Dendritic cell treated with granulocyte-macrophage colony-stimulating factor and Interleukin-4, amounts not matched to agents 40 ng/mL and 50 ng/mL, for 4 days (primary cell): ENCODE measurements around the gene DNAJC15.

ENCODE experiments used
- H3K27ac Mint-ChIP-seq: one replicate; pipeline ENCODE4 v1.8.0; 2022; ENCODE audit warnings: mild to moderate bottlenecking, mixed read lengths
- H3K27me3 Mint-ChIP-seq: one replicate; pipeline ENCODE4 v1.8.0; 2022; ENCODE audit warnings: mild to moderate bottlenecking, mixed read lengths
- H3K36me3 Mint-ChIP-seq: one replicate; pipeline ENCODE4 v1.8.0; 2022; ENCODE audit warnings: low read depth, mixed read lengths
- H3K4me1 Mint-ChIP-seq: one replicate; pipeline ENCODE4 v1.8.0; 2022; ENCODE audit warnings: low read depth, mixed read lengths
- H3K4me3 Mint-ChIP-seq: one replicate; pipeline ENCODE4 v1.8.0; 2022; ENCODE audit warnings: mild to moderate bottlenecking, moderate library complexity, mixed read lengths
- H3K9me3 Mint-ChIP-seq: one replicate; pipeline ENCODE4 v1.8.0; 2022; ENCODE audit warnings: mixed read lengths
- intact Hi-C: fragments of 100-400 bp; cut with micrococcal nuclease; formaldehyde crosslinking; loops from one replicate; pipeline ENCODE4 v1.15.0; 2022

Gene DNAJC15

GRCh38 chr13:42992764-42993122 lies 30.6 kb upstream of the DNAJC15 start:
- Mint-ChIP-seq H3K9me3 (no peaks in the 10 kb centered on the region), H3K4me1 (peaks cover 38% of the 10 kb centered on the region), H3K36me3 (peaks cover 7% of the 10 kb centered on the region), H3K27me3 (no peaks in the 10 kb centered on the region), H3K4me3 (peak overlapping the region; percentile 96), H3K27ac (peak overlapping the region; percentile 98)
- intact Hi-C loops: loop anchor here (5.0 kb wide), 1 partner anchor 55 kb away; no protein-coding TSS in a partner anchor

- no peak overlapping the region for H3K4me3 Mint-ChIP-seq
- intact Hi-C loops: loop anchor here (5.0 kb wide), 1 partner anchor 52 kb away; no protein-coding TSS in a partner anchor
- no peak overlapping the region for H3K27ac Mint-ChIP-seq
Observed at GRCh38 chr13:42994878-42995277, 28.5 kb upstream of the DNAJC15 start.

GRCh38 chr13:42996584-42996983 lies 26.8 kb upstream of the DNAJC15 start:
- Mint-ChIP-seq H3K9me3 (no peaks in the 10 kb centered on the region), H3K27me3 (no peaks in the 10 kb centered on the region), H3K4me3 (no peak overlapping the region), H3K27ac (no peak overlapping the region), H3K4me1 (peaks cover 23% of the 10 kb centered on the region), H3K36me3 (peaks cover 7% of the 10 kb centered on the region)
- intact Hi-C loops: no loop called here

More at GRCh38 chr13:42994878-42995277, 28.5 kb upstream of the DNAJC15 start:
- peaks cover 35% of the 10 kb centered on the region for H3K4me1 Mint-ChIP-seq
- peaks cover 7% of the 10 kb centered on the region for H3K36me3 Mint-ChIP-seq
- no peaks in the 10 kb centered on the region for H3K9me3 Mint-ChIP-seq
- H3K27me3 Mint-ChIP-seq: no peaks in the 10 kb centered on the region

- peaks cover 23% of the 10 kb centered on the region for H3K4me1 Mint-ChIP-seq
- no peaks in the 10 kb centered on the region for H3K9me3 Mint-ChIP-seq
- no peaks in the 10 kb centered on the region for H3K36me3 Mint-ChIP-seq
- no peak overlapping the region for H3K4me3 Mint-ChIP-seq
- no peak overlapping the region for H3K27ac Mint-ChIP-seq
- intact Hi-C loops: no loop called here
- H3K27me3 Mint-ChIP-seq: no peaks in the 10 kb centered on the region
Observed at GRCh38 chr13:42997381-42997780, 26.0 kb upstream of the DNAJC15 start.

- Mint-ChIP-seq H3K4me1 (peaks cover 15% of the 10 kb centered on the region), H3K36me3 (no peaks in the 10 kb centered on the region), H3K9me3 (no peaks in the 10 kb centered on the region), H3K27ac (no peak overlapping the region), H3K4me3 (no peak overlapping the region), H3K27me3 (no peaks in the 10 kb centered on the region)
- intact Hi-C loops: no loop called here
Observed at GRCh38 chr13:42999491-42999890, 23.9 kb upstream of the DNAJC15 start.

GRCh38 chr13:43000676-43001075 lies 22.7 kb upstream of the DNAJC15 start:
- Mint-ChIP-seq H3K27ac (no peak overlapping the region), H3K9me3 (no peaks in the 10 kb centered on the region), H3K4me1 (peaks cover 10% of the 10 kb centered on the region), H3K36me3 (no peaks in the 10 kb centered on the region), H3K27me3 (no peaks in the 10 kb centered on the region), H3K4me3 (no peak overlapping the region)
- intact Hi-C loops: no loop called here

GRCh38 chr13:43002021-43002420 lies 21.4 kb upstream of the DNAJC15 start:
- Mint-ChIP-seq H3K4me3 (no peak overlapping the region), H3K36me3 (no peaks in the 10 kb centered on the region), H3K9me3 (no peaks in the 10 kb centered on the region), H3K27ac (no peak overlapping the region), H3K4me1 (peaks cover 6% of the 10 kb centered on the region), H3K27me3 (no peaks in the 10 kb centered on the region)
- intact Hi-C loops: no loop called here

- Mint-ChIP-seq H3K4me3 (no peak overlapping the region), H3K27ac (no peak overlapping the region), H3K36me3 (no peaks in the 10 kb centered on the region), H3K9me3 (no peaks in the 10 kb centered on the region), H3K4me1 (peaks cover 9% of the 10 kb centered on the region), H3K27me3 (no peaks in the 10 kb centered on the region)
- intact Hi-C loops: no loop called here
Observed at GRCh38 chr13:43003010-43003409, 20.4 kb upstream of the DNAJC15 start.

GRCh38 chr13:43003729-43004128 lies 19.7 kb upstream of the DNAJC15 start:
- Mint-ChIP-seq H3K27me3 (no peaks in the 10 kb centered on the region), H3K36me3 (no peaks in the 10 kb centered on the region), H3K27ac (no peak overlapping the region), H3K9me3 (no peaks in the 10 kb centered on the region), H3K4me1 (peaks cover 9% of the 10 kb centered on the region), H3K4me3 (no peak overlapping the region)
- intact Hi-C loops: no loop called here

GRCh38 chr13:43005460-43006236 lies 17.7 kb upstream of the DNAJC15 start:
- Mint-ChIP-seq H3K4me1 (peaks cover 9% of the 10 kb centered on the region), H3K4me3 (no peak overlapping the region), H3K27me3 (no peaks in the 10 kb centered on the region), H3K27ac (no peak overlapping the region), H3K36me3 (no peaks in the 10 kb centered on the region), H3K9me3 (no peaks in the 10 kb centered on the region)
- intact Hi-C loops: no loop called here

GRCh38 chr13:43006893-43007631 lies 16.3 kb upstream of the DNAJC15 start:
- Mint-ChIP-seq H3K9me3 (no peaks in the 10 kb centered on the region), H3K27ac (peak overlapping the region; percentile 16), H3K4me1 (peaks cover 9% of the 10 kb centered on the region), H3K4me3 (no peak overlapping the region), H3K36me3 (no peaks in the 10 kb centered on the region), H3K27me3 (no peaks in the 10 kb centered on the region)
- intact Hi-C loops: no loop called here

GRCh38 chr13:43008596-43008995 lies 14.8 kb upstream of the DNAJC15 start:
- Mint-ChIP-seq H3K9me3 (no peaks in the 10 kb centered on the region), H3K4me3 (no peak overlapping the region), H3K27ac (no peak overlapping the region), H3K27me3 (no peaks in the 10 kb centered on the region), H3K4me1 (peaks cover 9% of the 10 kb centered on the region), H3K36me3 (no peaks in the 10 kb centered on the region)
- intact Hi-C loops: no loop called here

GRCh38 chr13:43009506-43009905 lies 13.9 kb upstream of the DNAJC15 start:
- H3K4me1 Mint-ChIP-seq: peaks cover 9% of the 10 kb centered on the region
- intact Hi-C loops: no loop called here
- no peak overlapping the region for H3K4me3 Mint-ChIP-seq
- H3K9me3 Mint-ChIP-seq: no peaks in the 10 kb centered on the region
- H3K27ac Mint-ChIP-seq: no peak overlapping the region
- no peaks in the 10 kb centered on the region for H3K36me3 Mint-ChIP-seq
- no peaks in the 10 kb centered on the region for H3K27me3 Mint-ChIP-seq

- Mint-ChIP-seq H3K27ac (no peak overlapping the region), H3K27me3 (no peaks in the 10 kb centered on the region), H3K36me3 (no peaks in the 10 kb centered on the region), H3K4me3 (no peak overlapping the region), H3K4me1 (no peaks in the 10 kb centered on the region), H3K9me3 (no peaks in the 10 kb centered on the region)
- intact Hi-C loops: no loop called here
Observed at GRCh38 chr13:43014162-43014561, 9.2 kb upstream of the DNAJC15 start.
